HCT116 (cell line): Measurements from ENCODE around the gene SCCPDH. TPM values are rescaled to one million over a fixed set of nuclear protein-coding genes. Genes with fewer than 3 reads are reported as not detected.

Experiments used
- ATAC-seq: fragments of 200-7000 bp; cut with Tn5 transposase; 2 replicates; pipeline ENCODE4 v1.9.1; 2020; ENCODE audit warnings: mild to moderate bottlenecking, moderate library complexity
- Bru-seq: library from RNA; stranded (reverse); fragments of 400-500 nt; gene quantifications from one replicate; lab custom pipeline; 2021; lab: Mats Ljungman, UMichigan
- BruChase-seq, 2 experiments: library from RNA; stranded (reverse); fragments of 400-500 nt; gene quantifications; one replicate each; lab custom pipeline; 2021; lab: Mats Ljungman, UMichigan
- BruUV-seq: library from RNA; stranded (reverse); fragments of 400-500 nt; replicated peaks from 2 replicates; lab custom pipeline; 2021; lab: Mats Ljungman, UMichigan
- CTCF ChIA-PET: fragments of 300-600 bp; sonication (Branson Sonifier 250); formaldehyde crosslinking; loops from one replicate; lab custom pipeline; 2021; ENCODE audit warnings: antibody characterized with exemption; lab: Charles Lee
- POLR2A ChIA-PET: fragments of 300-600, 350-600 bp; sonication (Branson Sonifier 250); formaldehyde crosslinking; loops from one replicate; lab custom pipeline; 2021; ENCODE audit warnings: antibody characterized with exemption; lab: Charles Lee
- RAD21 ChIA-PET, 2 experiments: fragments of 300-600 bp; sonication (Branson Sonifier 250); formaldehyde crosslinking; loops; one replicate each; lab custom pipeline; 2023; ENCODE audit warnings: low total read pairs in 2 of 2; ENCODE audit not compliant: uncharacterized antibody in 2 of 2, unreplicated experiment in 2 of 2, low non-redundant PET in 1 of 2; lab: Charles Lee
- DNase-seq: peaks from one replicate; pipeline ENCODE4 v3.0.0-alpha.2; 2010; ENCODE audit warnings: low read depth, low spot score
- H2AFZ ChIP-seq: fragments of 200-600 bp; shearing (Covaris generic), sonication (generic); 2 replicates; pipeline ENCODE4 v1.6.1; 2017; ENCODE audit warnings: low read depth, mixed run types, mixed read lengths, antibody characterized with exemption, low read length; ENCODE audit not compliant: poor library complexity, severe bottlenecking
- H3K27ac ChIP-seq: 2 replicates; pipeline ENCODE4 v1.5.1; 2012; ENCODE audit warnings: low read depth, low read length
- H3K27me3 ChIP-seq: fragments of 200-600 bp; sonication (generic); 2 replicates; pipeline ENCODE4 v1.6.1; 2016; ENCODE audit warnings: mixed run types, low read length, mixed read lengths; ENCODE audit not compliant: insufficient read depth
- H3K36me3 ChIP-seq, 2 experiments: fragments of 200-500 bp in 1 of 2; fragments of 200-600 bp in 1 of 2; sonication (Bioruptor generic) in 1 of 2; sonication (generic) in 1 of 2; 2 replicates each; pipeline versions ENCODE4 v1.5.1 to v1.6.1; 2014 to 2016; ENCODE audit warnings: low read length in 2 of 2, inconsistent platforms in 1 of 2, mixed read lengths in 1 of 2, mixed run types in 1 of 2; ENCODE audit not compliant: insufficient read depth in 2 of 2, control insufficient read depth in 1 of 2
- H3K4me1 ChIP-seq, 2 experiments: fragments of 200-600 bp in 1 of 2; sonication (generic) in 1 of 2; 2 replicates each; pipeline versions ENCODE4 v1.5.1 to v1.6.1; 2012 to 2017; ENCODE audit warnings: low read length in 2 of 2, inconsistent platforms in 1 of 2, mild to moderate bottlenecking in 1 of 2, mixed read lengths in 1 of 2, mixed run types in 1 of 2, moderate library complexity in 1 of 2; ENCODE audit not compliant: insufficient read depth in 2 of 2, control insufficient read depth in 1 of 2
- H3K4me2 ChIP-seq: fragments of 200-600 bp; sonication (generic); 2 replicates; pipeline ENCODE4 v1.6.1; 2017; ENCODE audit warnings: mixed run types, low read length, mixed read lengths
- H3K4me3 ChIP-seq, 2 experiments: fragments of 200-600 bp in 1 of 2; sonication (generic) in 1 of 2; replicated peaks in 1 of 2; 2 replicates each; pipeline ENCODE4 v1.5.1; 2011 to 2016; ENCODE audit warnings: low read length in 2 of 2, control low read depth in 1 of 2, low read depth in 1 of 2, mild to moderate bottlenecking in 1 of 2, mixed read lengths in 1 of 2, mixed run types in 1 of 2
- H3K79me2 ChIP-seq: fragments of 200-600 bp; sonication (generic); 2 replicates; pipeline ENCODE4 v1.6.1; 2017; ENCODE audit warnings: mild to moderate bottlenecking, mixed run types, low read length, moderate library complexity, mixed read lengths; ENCODE audit not compliant: insufficient read depth
- H3K9ac ChIP-seq: fragments of 200-600 bp; sonication (generic); 2 replicates; pipeline ENCODE4 v1.6.1; 2016; ENCODE audit warnings: low read length, mixed read lengths
- H3K9me2 ChIP-seq: fragments of 200-600 bp; sonication (generic), shearing (Covaris generic); 2 replicates; pipeline ENCODE4 v1.6.1; 2017; ENCODE audit warnings: mixed run types, mild to moderate bottlenecking, moderate library complexity; ENCODE audit not compliant: insufficient read depth
- H3K9me3 ChIP-seq, 2 experiments: fragments of 200-500 bp in 1 of 2; fragments of 200-600 bp in 1 of 2; sonication (Bioruptor generic) in 1 of 2; sonication (generic) in 1 of 2; 2 replicates each; pipeline ENCODE4 v1.6.1; 2014 to 2017; ENCODE audit warnings: low read length in 2 of 2, mixed read lengths in 2 of 2, inconsistent platforms in 1 of 2, low read depth in 1 of 2, mild to moderate bottlenecking in 1 of 2, mixed run types in 1 of 2, moderate library complexity in 1 of 2; ENCODE audit not compliant: control insufficient read depth in 1 of 2, insufficient read depth in 1 of 2
- H4K20me1 ChIP-seq: fragments of 200-600 bp; sonication (generic), shearing (Covaris generic); 2 replicates; pipeline ENCODE4 v1.6.1; 2017; ENCODE audit warnings: mixed run types, mild to moderate bottlenecking, moderate library complexity; ENCODE audit not compliant: insufficient read depth
- ELF1 ChIP-seq: IDR thresholded peaks from 2 replicates; pipeline ENCODE4 v1.6.1; 2012; ENCODE audit warnings: low read depth, borderline replicate concordance
- POLR2AphosphoS5 ChIP-seq: IDR thresholded peaks from 2 replicates; pipeline ENCODE4 v1.6.1; 2011; ENCODE audit warnings: mild to moderate bottlenecking, low read depth, low read length, moderate library complexity
- SIN3A ChIP-seq: IDR thresholded peaks from 2 replicates; pipeline ENCODE4 v1.6.1; 2012; ENCODE audit warnings: low read depth
- SRF ChIP-seq: IDR thresholded peaks from 2 replicates; pipeline ENCODE4 v1.6.1; 2012; ENCODE audit warnings: low read depth
- TCF7L2 ChIP-seq: IDR thresholded peaks from 2 replicates; pipeline ENCODE4 v1.7.0; 2011; ENCODE audit warnings: borderline replicate concordance, inconsistent platforms; ENCODE audit not compliant: insufficient read depth, insufficient read length; ENCODE audit errors: extremely low read depth
- YY1 ChIP-seq: IDR thresholded peaks from 2 replicates; pipeline ENCODE4 v1.6.1; 2011; ENCODE audit warnings: low read length, low read depth, moderate library complexity, mild to moderate bottlenecking; ENCODE audit not compliant: insufficient replicate concordance; ENCODE audit errors: extremely low read depth
- ZBTB33 ChIP-seq: IDR thresholded peaks from 2 replicates; pipeline ENCODE4 v1.6.1; 2011; ENCODE audit warnings: mild to moderate bottlenecking, low read length, moderate library complexity; ENCODE audit not compliant: insufficient replicate concordance; ENCODE audit errors: extremely low read depth
- intact Hi-C: fragments of 100-400 bp; cut with micrococcal nuclease; formaldehyde crosslinking; loops from 2 replicates; pipeline ENCODE4 v1.10.0; 2022
- long read RNA-seq: library from polyadenylated mRNA; unstranded; transcript quantifications from one replicate; pipeline ENCODE4 v2.0.0, GENCODE V29; 2021; ENCODE audit not compliant: unreplicated experiment
- polyA plus RNA-seq: library from polyadenylated mRNA; unstranded; fragments of >200 nt; gene quantifications from 2 replicates; pipeline ENCODE4 v1.2.1, GENCODE V29; 2012; ENCODE audit warnings: missing spikeins
- total RNA-seq: library from RNA; stranded (reverse); gene quantifications from one replicate; pipeline ENCODE4 v1.2.1, GENCODE V29; 2021; ENCODE audit not compliant: unreplicated experiment

Gene SCCPDH, protein sequence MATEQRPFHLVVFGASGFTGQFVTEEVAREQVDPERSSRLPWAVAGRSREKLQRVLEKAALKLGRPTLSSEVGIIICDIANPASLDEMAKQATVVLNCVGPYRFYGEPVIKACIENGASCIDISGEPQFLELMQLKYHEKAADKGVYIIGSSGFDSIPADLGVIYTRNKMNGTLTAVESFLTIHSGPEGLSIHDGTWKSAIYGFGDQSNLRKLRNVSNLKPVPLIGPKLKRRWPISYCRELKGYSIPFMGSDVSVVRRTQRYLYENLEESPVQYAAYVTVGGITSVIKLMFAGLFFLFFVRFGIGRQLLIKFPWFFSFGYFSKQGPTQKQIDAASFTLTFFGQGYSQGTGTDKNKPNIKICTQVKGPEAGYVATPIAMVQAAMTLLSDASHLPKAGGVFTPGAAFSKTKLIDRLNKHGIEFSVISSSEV
- total RNA-seq: 0.30 TPM
- polyA plus RNA-seq: not detected in 2 replicates
- percentile 12 among the genes with signal in this experiment for Bru-seq, nascent RNA
- BruChase-seq, experiment 1, labeled RNA remaining after a 6-hour chase: percentile 15 among the genes with signal in this experiment
- percentile 17 among the genes with signal in this experiment for BruChase-seq, experiment 2, labeled RNA remaining after a 2-hour chase
- long read RNA-seq: 0 reads

- Histone ChIP-seq H3K9me3 (no peaks in the 10 kb centered on the region; a peak in 2 of 4 replicates), H3K4me1 (no peaks in the 10 kb centered on the region), H3K79me2 (no peaks in the 10 kb centered on the region), H3K4me3 (no peak within 1 kb of the TSS), H4K20me1 (no peaks in the 10 kb centered on the region), H3K27me3 (no peaks in the 10 kb centered on the region), H3K27ac (no peak within 1 kb of the TSS), H3K36me3 (no peaks in the 10 kb centered on the region), H3K9me2 (no peaks in the 10 kb centered on the region), H3K9ac (no peak within 1 kb of the TSS), H3K4me2 (no peak within 1 kb of the TSS), H2AFZ (no peak within 1 kb of the TSS)
- CTCF ChIA-PET: no interaction called here
- POLR2A ChIA-PET: no interaction called here
- TF ChIP-seq ELF1 (no peak), ZBTB33 (no peak), POLR2AphosphoS5 (no peak), SRF (no peak), TCF7L2 (no peak), YY1 (no peak), SIN3A (no peak)
- intact Hi-C loops: no loop called here
- DNase-seq: no peak
- RAD21 ChIA-PET: no interaction called here
- ATAC-seq: no peak
- no TSS peak for BruUV-seq
These were observed at the start of gene SCCPDH for GRCh38 chr1:246724016-246724730. TSS of gene SCCPDH (plus strand) at chr1:246724409. CDS start at chr1:246724423, 14 bp downstream.
